RWPE2 (cell line): ENCODE data around the gene COX19.
"Not testable (repeated sequence)": the region's sequence is repeated elsewhere in the genome, so short reads cannot be mapped to it uniquely, and the experiment has no call there.

ENCODE experiments used
- ATAC-seq: fragments of 200-7000 bp; cut with Tn5 transposase; 3 replicates; pipeline ENCODE4 v1.9.1; 2021; ENCODE audit warnings: low read depth
- DNase-seq: peaks from one replicate; pipeline ENCODE4 v3.0.0-alpha.2; 2020; ENCODE audit warnings: low spot score
- H3K27ac ChIP-seq: fragments of 450-650 bp; 2 replicates; pipeline ENCODE4 v1.5.1; 2017; ENCODE audit warnings: mild to moderate bottlenecking; ENCODE audit not compliant: poor library complexity, severe bottlenecking
- H3K27me3 ChIP-seq: fragments of 250-450 bp; sonication (Bioruptor Pico); 2 replicates; pipeline ENCODE4 v1.5.1; 2021; ENCODE audit warnings: mild to moderate bottlenecking, moderate library complexity; ENCODE audit not compliant: insufficient read depth, poor library complexity, severe bottlenecking
- H3K36me3 ChIP-seq: fragments of 250-450 bp; sonication (Bioruptor Pico); 2 replicates; pipeline ENCODE4 v1.5.1; 2020; ENCODE audit warnings: low read depth, mild to moderate bottlenecking, moderate library complexity
- H3K4me1 ChIP-seq: fragments of 250-450 bp; sonication (Bioruptor Pico); 2 replicates; pipeline ENCODE4 v1.5.1; 2021; ENCODE audit warnings: mild to moderate bottlenecking, moderate library complexity; ENCODE audit not compliant: insufficient read depth, poor library complexity, severe bottlenecking
- H3K4me3 ChIP-seq: fragments of 250-450 bp; sonication (Bioruptor Pico); 2 replicates; pipeline ENCODE4 v1.5.1; 2021; ENCODE audit warnings: mild to moderate bottlenecking, moderate library complexity; ENCODE audit not compliant: severe bottlenecking
- H3K9me3 ChIP-seq: fragments of 250-450 bp; sonication (Bioruptor Pico); 2 replicates; pipeline ENCODE4 v1.5.1; 2021; ENCODE audit warnings: mild to moderate bottlenecking, moderate library complexity; ENCODE audit not compliant: severe bottlenecking
- TF ChIP-seq, protein P1 (sequence below): fragments of 450-650 bp; IDR thresholded peaks from one replicate; pipeline ENCODE4 v1.5.1; 2017; ENCODE audit warnings: mild to moderate bottlenecking, moderate library complexity; ENCODE audit not compliant: poor library complexity, severe bottlenecking

The COX19 gene

DNA sequence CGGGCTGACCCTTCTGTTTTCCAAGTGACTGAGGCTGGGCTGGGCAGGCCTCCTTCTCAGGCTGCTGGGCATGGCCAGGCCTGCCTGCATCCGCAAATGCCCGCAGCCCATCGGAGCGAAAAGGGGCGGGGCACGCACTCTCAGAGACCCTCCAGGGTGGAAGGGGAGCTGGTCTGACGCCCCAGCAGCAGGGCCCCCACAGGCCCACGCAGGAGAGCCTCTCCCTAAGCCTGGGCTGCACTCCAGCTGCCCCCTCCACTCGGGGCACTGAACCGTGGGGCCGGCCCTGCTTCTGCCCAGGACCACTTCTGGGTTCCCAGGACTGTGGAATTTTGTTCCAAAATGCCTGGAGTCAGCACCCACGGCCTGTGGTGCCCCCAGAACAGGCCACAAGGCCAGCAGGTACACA, 30.2 kb downstream of the COX19 start:
- DNase-seq = peak; percentile 70
- H3K4me3 ChIP-seq = peak overlapping the region; percentile 9
- H3K27ac ChIP-seq = peak overlapping the region; percentile 94
- peaks cover 35% of the 10 kb centered on the region for H3K4me1 ChIP-seq
- TF ChIP-seq, protein P1, sequence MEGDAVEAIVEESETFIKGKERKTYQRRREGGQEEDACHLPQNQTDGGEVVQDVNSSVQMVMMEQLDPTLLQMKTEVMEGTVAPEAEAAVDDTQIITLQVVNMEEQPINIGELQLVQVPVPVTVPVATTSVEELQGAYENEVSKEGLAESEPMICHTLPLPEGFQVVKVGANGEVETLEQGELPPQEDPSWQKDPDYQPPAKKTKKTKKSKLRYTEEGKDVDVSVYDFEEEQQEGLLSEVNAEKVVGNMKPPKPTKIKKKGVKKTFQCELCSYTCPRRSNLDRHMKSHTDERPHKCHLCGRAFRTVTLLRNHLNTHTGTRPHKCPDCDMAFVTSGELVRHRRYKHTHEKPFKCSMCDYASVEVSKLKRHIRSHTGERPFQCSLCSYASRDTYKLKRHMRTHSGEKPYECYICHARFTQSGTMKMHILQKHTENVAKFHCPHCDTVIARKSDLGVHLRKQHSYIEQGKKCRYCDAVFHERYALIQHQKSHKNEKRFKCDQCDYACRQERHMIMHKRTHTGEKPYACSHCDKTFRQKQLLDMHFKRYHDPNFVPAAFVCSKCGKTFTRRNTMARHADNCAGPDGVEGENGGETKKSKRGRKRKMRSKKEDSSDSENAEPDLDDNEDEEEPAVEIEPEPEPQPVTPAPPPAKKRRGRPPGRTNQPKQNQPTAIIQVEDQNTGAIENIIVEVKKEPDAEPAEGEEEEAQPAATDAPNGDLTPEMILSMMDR = no peak
- no peaks in the 10 kb centered on the region for H3K27me3 ChIP-seq
- peaks cover 5% of the 10 kb centered on the region; the same call in 1 of the 2 replicates for H3K36me3 ChIP-seq
- ATAC-seq = peak; percentile 38
- peaks cover 3% of the 10 kb centered on the region for H3K9me3 ChIP-seq

DNA sequence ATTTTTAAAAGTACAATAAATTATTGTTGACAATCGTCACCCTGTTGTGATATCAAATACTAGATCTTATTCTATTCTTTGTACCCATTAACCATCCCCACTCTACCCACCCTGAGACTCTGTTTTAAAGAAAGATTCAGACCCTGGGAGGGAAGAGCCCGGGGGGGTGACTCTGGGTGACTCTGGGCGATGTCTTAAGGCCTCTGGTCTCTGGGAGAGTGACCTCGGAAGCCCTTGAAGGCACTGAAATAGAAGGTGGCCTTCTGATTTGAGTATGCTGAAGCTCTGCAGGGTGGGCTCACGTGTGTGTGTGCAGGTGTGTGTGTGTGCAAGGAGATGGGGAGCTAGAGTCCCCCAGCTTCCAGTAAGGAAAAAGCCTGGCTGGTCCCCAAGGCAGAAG, 30.6 kb downstream of the COX19 start:
- TF ChIP-seq, protein P1 = no peak
- DNase-seq = no peak
- peaks cover 3% of the 10 kb centered on the region for H3K9me3 ChIP-seq
- no peak for ATAC-seq
- peaks cover 32% of the 10 kb centered on the region for H3K4me1 ChIP-seq
- H3K27me3 ChIP-seq = no peaks in the 10 kb centered on the region
- peaks cover 5% of the 10 kb centered on the region; the same call in 1 of the 2 replicates for H3K36me3 ChIP-seq
- H3K27ac ChIP-seq = peak overlapping the region; percentile 94
- no peak overlapping the region for H3K4me3 ChIP-seq

DNA sequence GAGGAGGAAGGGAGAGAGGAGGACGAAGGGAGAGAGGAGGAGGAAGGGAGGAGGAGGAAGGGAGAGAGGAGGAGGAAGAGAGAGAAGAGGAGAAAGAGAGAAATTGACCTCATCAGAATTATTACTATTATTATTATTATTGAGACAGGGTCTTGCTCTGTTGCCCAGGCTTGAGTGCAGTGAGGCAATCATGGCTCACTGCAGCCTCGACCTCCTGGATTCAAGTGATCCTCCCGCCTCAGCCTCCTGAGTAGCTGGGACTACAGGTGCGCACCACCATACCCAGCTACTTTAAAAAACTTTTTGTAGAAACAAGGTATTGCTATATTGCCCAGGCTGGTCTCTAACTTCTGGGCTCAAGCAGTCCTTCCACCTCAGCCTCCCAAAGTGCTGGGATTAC, 31.6 kb downstream of the COX19 start:
- H3K27me3 ChIP-seq, H3K9me3 ChIP-seq, ATAC-seq, H3K36me3 ChIP-seq, H3K4me3 ChIP-seq: not testable (repeated sequence)
- peak overlapping the region; percentile 94 for H3K27ac ChIP-seq
- DNase-seq = peak; percentile 1
- H3K4me1 ChIP-seq = peaks cover 25% of the 10 kb centered on the region

DNA sequence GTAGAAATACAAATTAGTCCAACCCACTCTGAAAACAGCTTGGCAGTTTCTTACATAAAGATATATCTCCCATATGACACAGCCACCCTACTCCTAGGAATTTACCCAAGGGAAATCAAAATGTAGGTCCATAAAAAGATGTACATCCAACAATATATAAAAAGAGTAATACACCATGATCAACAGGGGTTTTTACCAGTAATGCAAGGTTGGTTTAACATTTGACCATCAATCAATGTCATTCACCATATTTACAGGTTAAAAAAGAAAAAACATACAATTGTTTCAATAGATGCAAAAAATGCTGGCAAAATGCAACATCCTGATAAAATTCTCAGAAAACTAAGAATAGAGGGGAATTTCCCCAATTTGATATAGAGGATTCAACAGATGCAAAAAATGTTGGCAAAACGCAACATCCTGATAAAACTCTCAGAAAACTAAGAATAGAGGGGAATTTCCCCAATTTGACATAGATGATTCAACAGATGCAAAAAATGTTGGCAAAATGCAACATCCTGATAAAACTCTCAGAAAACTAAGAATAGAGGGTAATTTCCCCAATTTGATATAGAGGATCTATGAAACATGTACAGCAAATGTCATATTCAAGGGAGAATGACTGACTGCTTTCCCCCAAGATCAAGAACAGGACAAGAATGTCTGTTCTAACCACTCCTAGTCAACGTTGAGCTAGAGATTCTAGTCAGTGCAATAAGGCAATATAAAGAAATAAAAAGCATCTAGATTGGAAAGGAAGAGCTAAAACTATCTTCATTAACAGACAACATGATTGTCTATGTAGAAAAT, 34.5 kb downstream of the COX19 start:
- Histone ChIP-seq H3K4me3 (no peak overlapping the region), H3K4me1 (peaks cover 13% of the 10 kb centered on the region), H3K27me3 (no peaks in the 10 kb centered on the region), H3K27ac (no peak overlapping the region), H3K36me3 (peaks cover 5% of the 10 kb centered on the region; the same call in 1 of the 2 replicates), H3K9me3 (peaks cover 3% of the 10 kb centered on the region)
- TF ChIP-seq, protein P1 = no peak
- DNase-seq (no peak), ATAC-seq (no peak)

DNA sequence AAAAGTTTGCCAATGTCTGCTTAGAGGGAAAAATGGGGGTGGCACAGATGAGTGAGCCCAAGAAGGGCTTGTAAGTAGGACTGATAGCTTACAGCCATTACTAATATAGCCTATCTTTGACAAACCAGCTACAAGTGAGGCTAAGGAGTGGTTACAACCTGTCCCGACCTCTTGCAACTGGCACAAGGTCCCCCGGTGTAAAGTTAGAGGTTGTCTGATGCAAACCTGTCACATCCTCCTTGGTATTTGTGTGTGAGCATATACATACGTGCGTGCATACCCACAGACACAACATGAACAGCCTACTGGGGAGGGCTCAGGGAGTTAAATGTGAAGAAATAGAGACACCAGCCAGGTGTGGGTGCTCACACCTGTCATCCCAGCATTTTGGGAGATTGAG, 35.5 kb downstream of the COX19 start:
- Histone ChIP-seq H3K27me3 (no peaks in the 10 kb centered on the region), H3K27ac (no peak overlapping the region), H3K9me3 (peaks cover 3% of the 10 kb centered on the region), H3K36me3 (peaks cover 5% of the 10 kb centered on the region; the same call in 1 of the 2 replicates), H3K4me1 (peaks cover 7% of the 10 kb centered on the region), H3K4me3 (no peak overlapping the region)
- no peak for ATAC-seq
- peak; percentile 6 for DNase-seq
- TF ChIP-seq, protein P1 = no peak
